ENCODE results near the gene CDC14B.

GRCh38 chr9:96638606-96639364 is 19.1 kb upstream of the CDC14B start:
- TF ChIP-seq MAZ (IDR thresholded peaks at IDR 0.05; ENCODE audit: borderline replicate concordance, low read depth, low read length), result no peak
- no peak for TF ChIP-seq USF2 (IDR thresholded peaks at IDR 0.05; ENCODE audit: low read depth, low read length)

Measured in IMR-90 (cell line).